ENCODE results near the gene C1orf87. TPM values are rescaled to one million over a fixed set of nuclear protein-coding genes. Genes with fewer than 3 reads are reported as not detected.

C1orf87 gene
- total and polyA plus RNA-seq, 2 donors from 2014 or later, result 0.38 to 0.45 TPM

DNA sequence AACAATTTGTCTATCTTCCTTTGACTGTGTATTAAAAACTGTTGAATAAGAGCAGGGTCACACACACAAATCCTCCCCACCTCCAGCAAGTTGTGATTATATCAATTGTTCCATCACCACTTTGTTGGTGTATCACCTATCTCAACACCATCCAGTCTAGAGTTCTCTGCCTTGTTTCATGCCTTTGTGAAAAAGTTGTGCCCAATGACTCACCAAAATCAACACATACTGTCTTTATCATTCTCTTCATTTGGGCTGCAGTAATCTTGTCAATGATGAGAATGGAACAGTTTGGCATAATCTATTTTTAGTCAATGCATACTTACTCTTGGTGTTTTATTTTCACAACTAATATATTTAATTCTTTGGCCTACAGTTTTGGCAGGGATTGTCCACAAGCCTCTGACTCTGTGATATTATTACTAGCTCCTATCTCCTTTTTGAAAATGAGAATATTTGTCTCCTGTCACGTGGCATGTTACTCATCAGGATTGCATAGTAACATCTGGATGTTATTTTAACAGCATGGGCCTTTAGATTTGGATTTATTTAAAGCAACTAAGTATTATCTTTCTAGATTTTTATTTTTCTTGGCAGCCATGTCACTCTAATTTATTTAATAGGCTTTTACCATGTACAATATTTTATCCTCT, 5.1 kb downstream of the C1orf87 start:
- intact Hi-C loops (cut with DNase I), result no loop called here
- no peaks in the 10 kb centered on the region for H3K9me3 ChIP-seq (ENCODE audit: control insufficient read depth in 2 of 3, insufficient read depth in 1 of 3, low read length in 3 of 3)
- H3K27me3 ChIP-seq (ENCODE audit: control insufficient read depth, insufficient read depth, low read length), result no peaks in the 10 kb centered on the region
- TF ChIP-seq, protein P1, sequence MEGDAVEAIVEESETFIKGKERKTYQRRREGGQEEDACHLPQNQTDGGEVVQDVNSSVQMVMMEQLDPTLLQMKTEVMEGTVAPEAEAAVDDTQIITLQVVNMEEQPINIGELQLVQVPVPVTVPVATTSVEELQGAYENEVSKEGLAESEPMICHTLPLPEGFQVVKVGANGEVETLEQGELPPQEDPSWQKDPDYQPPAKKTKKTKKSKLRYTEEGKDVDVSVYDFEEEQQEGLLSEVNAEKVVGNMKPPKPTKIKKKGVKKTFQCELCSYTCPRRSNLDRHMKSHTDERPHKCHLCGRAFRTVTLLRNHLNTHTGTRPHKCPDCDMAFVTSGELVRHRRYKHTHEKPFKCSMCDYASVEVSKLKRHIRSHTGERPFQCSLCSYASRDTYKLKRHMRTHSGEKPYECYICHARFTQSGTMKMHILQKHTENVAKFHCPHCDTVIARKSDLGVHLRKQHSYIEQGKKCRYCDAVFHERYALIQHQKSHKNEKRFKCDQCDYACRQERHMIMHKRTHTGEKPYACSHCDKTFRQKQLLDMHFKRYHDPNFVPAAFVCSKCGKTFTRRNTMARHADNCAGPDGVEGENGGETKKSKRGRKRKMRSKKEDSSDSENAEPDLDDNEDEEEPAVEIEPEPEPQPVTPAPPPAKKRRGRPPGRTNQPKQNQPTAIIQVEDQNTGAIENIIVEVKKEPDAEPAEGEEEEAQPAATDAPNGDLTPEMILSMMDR (IDR thresholded peaks at IDR 0.05; ENCODE audit: borderline replicate concordance, extremely low read depth, insufficient read depth), result no peak
- DNase-seq, result peak in 1 of 5 donors; percentile 26
- H3K36me3 ChIP-seq (ENCODE audit: control insufficient read depth in 2 of 3, insufficient read depth in 3 of 3, low read length in 3 of 3), result no peaks in the 10 kb centered on the region
- H3K9ac ChIP-seq (ENCODE audit: low read length in 3 of 3), result no peak overlapping the region
- FAIRE-seq, result no peak
- H3K4me3 ChIP-seq (ENCODE audit: low read length in 3 of 3), result no peak overlapping the region
- H3K4me1 ChIP-seq (ENCODE audit: control insufficient read depth in 2 of 3, insufficient read depth in 2 of 3, low read depth in 1 of 3, low read length in 3 of 3), result no peaks in the 10 kb centered on the region
- no peak overlapping the region for H3K27ac ChIP-seq (ENCODE audit: low read depth in 2 of 2, low read length in 2 of 2)

DNA sequence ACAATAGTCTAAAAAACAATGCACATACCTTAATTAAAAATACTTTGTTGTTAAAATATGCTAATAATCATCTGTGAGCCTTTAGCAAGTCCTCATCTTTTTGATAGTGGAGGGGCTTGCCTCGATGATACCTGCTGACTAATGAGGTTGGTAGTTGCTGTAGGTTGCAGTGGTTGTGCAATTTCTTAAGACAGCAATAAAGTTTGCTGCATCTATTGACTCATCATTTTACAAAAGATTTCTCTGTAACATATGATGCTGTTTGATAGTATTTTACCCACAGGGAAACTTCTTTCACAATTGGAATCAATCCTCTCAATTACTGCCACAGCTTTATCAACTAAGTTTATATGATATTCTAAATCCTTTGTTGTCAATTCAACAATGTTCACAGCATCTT, 7.6 kb downstream of the C1orf87 start:
- Histone ChIP-seq H3K9me3 (ENCODE audit: control insufficient read depth in 2 of 3, insufficient read depth in 1 of 3, low read length in 3 of 3) (no peaks in the 10 kb centered on the region), H3K27me3 (ENCODE audit: control insufficient read depth, insufficient read depth, low read length) (no peaks in the 10 kb centered on the region), H3K27ac (ENCODE audit: low read depth in 2 of 2, low read length in 2 of 2) (no peak overlapping the region), H3K36me3 (ENCODE audit: control insufficient read depth in 2 of 3, insufficient read depth in 3 of 3, low read length in 3 of 3) (no peaks in the 10 kb centered on the region), H3K4me1 (ENCODE audit: control insufficient read depth in 2 of 3, insufficient read depth in 2 of 3, low read depth in 1 of 3, low read length in 3 of 3) (no peaks in the 10 kb centered on the region), H3K4me3 (ENCODE audit: low read length in 3 of 3) (no peak overlapping the region), H3K9ac (ENCODE audit: low read length in 3 of 3) (no peak overlapping the region)
- DNase-seq, result no peak
- intact Hi-C loops (cut with DNase I), result no loop called here
- no peak for FAIRE-seq
- TF ChIP-seq, protein P1 (IDR thresholded peaks at IDR 0.05; ENCODE audit: borderline replicate concordance, extremely low read depth, insufficient read depth), result no peak

DNA sequence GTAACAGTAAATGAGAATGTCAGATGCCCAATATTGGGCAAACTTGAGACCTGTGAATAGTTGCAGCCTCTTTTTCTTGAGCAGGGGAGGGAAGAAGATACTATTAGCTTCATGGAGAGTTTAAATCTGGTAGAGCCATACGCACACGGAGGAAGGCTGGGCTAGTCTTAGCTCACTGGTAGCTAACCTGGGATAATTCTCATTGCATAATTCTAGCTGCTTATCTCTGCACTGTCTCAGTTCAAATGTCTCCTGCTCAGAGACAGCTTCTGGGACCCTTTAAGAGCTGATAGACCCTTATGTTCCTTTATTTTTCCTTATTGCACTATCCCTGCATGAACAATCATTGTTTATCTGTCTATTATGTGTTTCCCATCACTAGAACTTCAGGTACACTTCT, 8.4 kb downstream of the C1orf87 start:
- Histone ChIP-seq H3K27ac (ENCODE audit: low read depth in 2 of 2, low read length in 2 of 2) (no peak overlapping the region), H3K27me3 (ENCODE audit: control insufficient read depth, insufficient read depth, low read length) (no peaks in the 10 kb centered on the region), H3K9ac (ENCODE audit: low read length in 3 of 3) (no peak overlapping the region), H3K9me3 (ENCODE audit: control insufficient read depth in 2 of 3, insufficient read depth in 1 of 3, low read length in 3 of 3) (no peaks in the 10 kb centered on the region), H3K4me3 (ENCODE audit: low read length in 3 of 3) (no peak overlapping the region), H3K36me3 (ENCODE audit: control insufficient read depth in 2 of 3, insufficient read depth in 3 of 3, low read length in 3 of 3) (no peaks in the 10 kb centered on the region), H3K4me1 (ENCODE audit: control insufficient read depth in 2 of 3, insufficient read depth in 2 of 3, low read depth in 1 of 3, low read length in 3 of 3) (no peaks in the 10 kb centered on the region)
- TF ChIP-seq, protein P1 (IDR thresholded peaks at IDR 0.05; ENCODE audit: borderline replicate concordance, extremely low read depth, insufficient read depth), result no peak
- intact Hi-C loops (cut with DNase I), result no loop called here
- FAIRE-seq (no peak), DNase-seq (no peak)

- Histone ChIP-seq H3K9me3 (ENCODE audit: control insufficient read depth in 2 of 3, insufficient read depth in 1 of 3, low read length in 3 of 3) (no peaks in the 10 kb centered on the region), H3K9ac (ENCODE audit: low read length in 3 of 3) (no peak overlapping the region), H3K27me3 (ENCODE audit: control insufficient read depth, insufficient read depth, low read length) (no peaks in the 10 kb centered on the region), H3K27ac (ENCODE audit: low read depth in 2 of 2, low read length in 2 of 2) (no peak overlapping the region), H3K4me3 (ENCODE audit: low read length in 3 of 3) (no peak overlapping the region), H3K36me3 (ENCODE audit: control insufficient read depth in 2 of 3, insufficient read depth in 3 of 3, low read length in 3 of 3) (no peaks in the 10 kb centered on the region), H3K4me1 (ENCODE audit: control insufficient read depth in 2 of 3, insufficient read depth in 2 of 3, low read depth in 1 of 3, low read length in 3 of 3) (no peaks in the 10 kb centered on the region)
- TF ChIP-seq, protein P1 (IDR thresholded peaks at IDR 0.05; ENCODE audit: borderline replicate concordance, extremely low read depth, insufficient read depth), result no peak
- intact Hi-C loops (cut with DNase I), result no loop called here
- no peak for FAIRE-seq
- no peak for DNase-seq
These were observed 10.0 kb downstream of the C1orf87 start for GRCh38 chr1:60063561-60063960.
